Activated naive CD4-positive, alpha-beta T cell treated with Interleukin-2 at 50 U/mL for 16 hours (primary cell): ENCODE measurements around the gene SPTSSB.

ENCODE experiments used
- DNase-seq: peaks from one replicate; pipeline ENCODE4 v3.0.0-alpha.2; 2020

Gene SPTSSB

DNA sequence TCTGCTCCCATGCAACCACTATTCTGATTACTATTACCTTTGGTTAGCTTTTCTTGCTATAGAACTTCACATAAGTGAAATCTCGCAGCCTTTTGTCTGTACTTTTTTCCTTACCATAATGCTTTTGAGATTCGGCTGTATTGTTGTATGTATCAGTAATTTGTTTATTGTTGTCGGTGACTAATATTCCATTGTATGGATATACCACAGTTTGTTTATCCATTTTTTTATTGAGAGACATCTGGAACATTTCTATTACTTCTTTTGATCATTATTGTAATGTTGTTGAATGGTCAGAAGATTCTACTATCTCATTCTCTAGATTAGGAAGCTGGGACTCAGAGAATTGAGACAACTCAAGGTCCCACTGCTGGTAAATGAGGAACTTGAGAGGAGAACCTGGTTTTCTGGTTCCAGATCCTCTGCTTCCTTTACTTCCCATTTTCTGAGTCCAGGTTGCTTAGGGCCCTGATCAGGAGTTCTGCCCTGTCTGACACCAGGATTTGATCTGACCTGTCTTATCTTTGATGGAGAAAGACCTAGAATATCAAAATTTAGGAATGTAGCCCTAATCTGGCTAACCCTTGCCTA, 18.2 kb upstream of the SPTSSB start:
- DNase-seq = no peak

DNA sequence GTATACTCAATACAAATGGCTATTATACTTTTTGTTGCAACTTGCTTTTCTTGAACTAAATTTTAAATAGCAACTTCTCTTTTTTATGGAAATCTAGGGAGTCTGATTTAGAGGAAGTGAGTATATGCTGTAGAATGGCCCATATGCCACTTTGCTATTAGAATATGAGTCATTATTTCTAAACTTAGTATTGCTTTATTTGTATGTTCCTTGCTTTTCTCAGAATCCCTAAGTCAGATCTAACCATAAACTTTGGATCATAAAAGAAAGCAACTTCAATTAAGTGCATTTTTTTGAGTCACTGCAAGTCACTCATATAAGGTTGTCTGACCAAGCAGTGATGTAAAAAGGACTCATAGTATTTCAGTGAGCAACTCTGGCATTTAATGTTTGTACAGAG, 17.5 kb upstream of the SPTSSB start:
- no peak for DNase-seq

DNA sequence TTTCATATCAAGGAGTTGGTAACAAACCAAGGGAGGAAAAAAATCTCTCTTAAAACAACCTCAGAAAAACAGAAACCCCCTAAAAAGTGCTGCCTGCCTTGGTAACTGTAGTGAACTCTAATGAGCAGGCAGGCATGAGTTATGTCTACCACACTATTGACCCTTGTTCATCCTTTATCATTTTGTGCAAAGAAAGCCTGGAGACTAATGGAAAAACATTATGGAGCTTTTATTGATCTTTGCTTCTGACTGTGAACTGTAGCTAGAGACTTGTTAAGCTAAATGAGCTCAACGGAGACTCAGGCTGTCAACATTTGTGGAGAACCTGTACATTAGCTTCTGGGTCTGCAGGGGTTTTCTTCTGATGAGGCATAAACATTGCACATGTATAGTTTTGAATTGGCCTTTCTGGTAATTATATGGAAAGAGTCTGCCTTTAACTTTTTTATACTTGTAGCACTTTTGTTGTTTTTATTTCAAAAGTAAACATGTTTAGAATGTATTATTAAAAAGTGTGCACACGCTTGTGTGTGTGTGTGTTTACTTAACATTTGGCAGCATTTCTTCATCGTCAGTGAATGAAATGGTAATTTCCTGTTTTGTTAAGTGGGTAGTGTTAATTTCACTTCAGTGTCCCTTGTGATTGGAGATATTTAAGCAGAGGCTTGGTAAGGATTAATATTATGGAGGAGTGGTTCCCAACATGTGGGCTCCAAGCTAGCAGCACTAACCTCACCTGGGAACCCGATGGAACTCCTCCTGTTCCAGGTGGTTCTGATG, 15.9 kb upstream of the SPTSSB start:
- no peak for DNase-seq

DNA sequence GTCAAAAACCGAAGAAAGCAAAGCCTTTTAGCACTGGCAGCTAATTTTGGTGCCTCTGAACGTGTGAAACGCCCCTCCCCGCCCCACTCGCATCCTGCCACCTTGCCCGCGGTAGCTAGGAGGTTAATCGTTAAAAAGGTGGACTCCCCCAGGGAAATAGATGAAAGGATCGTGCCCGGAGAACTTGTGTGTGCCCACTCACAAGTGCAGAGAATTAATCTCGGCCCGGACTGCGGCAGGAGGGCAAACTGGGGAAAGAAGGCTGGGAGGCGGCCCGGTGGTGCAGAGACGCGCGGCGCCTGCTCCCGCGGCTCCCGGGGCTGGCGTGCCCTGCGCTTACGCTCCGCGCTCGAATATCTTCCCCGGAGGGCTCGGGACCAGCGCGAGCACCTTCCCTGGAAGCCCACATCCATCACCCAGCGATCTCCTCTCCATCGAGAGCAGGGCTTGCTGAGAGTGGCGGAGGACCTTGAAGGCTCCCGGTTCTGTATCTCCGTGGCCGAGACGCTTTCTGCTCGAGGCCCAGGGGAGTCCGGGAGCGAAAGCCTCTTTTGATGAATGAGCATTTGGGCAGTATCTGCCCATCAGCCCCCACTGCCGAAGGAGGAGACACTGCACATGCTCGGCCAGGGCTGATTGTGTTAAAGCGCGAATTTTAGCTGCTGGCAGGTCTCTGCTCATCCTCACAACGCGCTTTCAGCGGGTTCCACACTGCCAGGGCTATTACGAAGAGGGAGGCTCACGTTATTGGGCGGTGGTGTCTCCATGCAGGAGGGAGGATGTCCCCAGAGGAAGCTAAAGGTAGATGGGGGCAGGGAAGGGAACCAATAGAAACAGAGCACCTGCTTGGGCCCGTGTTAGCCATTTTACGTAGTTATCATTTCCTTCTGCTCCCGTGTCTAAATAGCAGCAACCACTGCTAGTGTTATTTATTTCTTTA, 1.3 kb upstream of the SPTSSB start:
- DNase-seq = peak; percentile 16

DNA sequence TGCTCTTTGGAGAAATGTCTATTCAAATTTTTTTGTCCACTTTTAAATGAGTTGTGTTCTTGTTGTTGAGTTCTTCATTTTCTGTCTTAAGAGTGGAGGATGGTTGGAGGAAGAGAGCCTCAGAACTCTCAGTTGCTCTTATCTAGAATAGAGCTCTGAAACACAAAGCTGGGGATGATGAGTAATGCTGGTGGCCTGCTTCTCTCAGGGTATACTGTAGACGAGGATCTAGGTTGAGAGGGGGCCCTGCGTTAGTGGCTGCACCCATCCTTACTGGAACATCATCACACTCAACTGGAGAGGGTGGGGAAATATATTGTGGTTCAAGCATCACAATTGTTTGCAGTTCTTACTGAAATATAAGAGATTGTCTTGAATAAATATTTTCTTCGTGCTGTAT, 1.8 kb downstream of the SPTSSB start:
- no peak for DNase-seq

DNA sequence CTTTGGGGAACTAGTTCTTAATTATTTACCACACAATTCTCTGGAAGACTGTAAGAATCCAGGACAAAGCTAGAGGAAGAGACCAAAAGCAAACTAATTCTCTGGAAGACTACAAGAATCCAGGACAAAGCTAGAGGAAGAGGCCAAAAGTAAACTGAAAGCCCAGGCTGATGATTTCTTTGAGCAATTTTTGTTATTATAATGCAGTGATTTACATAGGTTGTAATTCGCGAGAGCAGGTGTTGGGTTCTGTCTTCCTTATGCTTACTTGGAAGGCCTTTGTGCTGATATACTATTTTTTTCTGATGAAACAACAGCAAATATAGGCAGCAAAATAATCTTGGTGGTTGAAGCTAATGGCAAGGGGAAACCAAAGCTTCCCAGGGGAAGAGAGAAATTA, 5.2 kb downstream of the SPTSSB start:
- no peak for DNase-seq

DNA sequence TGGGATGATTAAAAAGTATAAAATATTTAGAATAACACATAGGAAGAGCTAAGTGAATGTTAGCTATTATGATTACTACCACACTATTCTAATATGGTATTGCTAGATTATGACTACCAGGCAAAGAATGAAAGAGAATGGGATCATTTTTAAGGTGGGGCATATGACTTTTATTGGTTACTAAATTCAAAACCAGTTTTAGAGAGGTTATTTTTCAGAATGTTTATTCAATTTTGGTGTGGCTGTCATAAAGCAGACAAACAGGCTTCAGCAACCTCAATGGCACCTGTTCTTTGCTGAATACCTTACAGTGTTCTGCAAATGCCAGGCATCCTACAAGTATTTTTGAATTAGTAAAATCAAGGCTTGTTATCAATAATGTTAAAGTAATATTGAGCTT, 12.8 kb downstream of the SPTSSB start:
- DNase-seq = no peak

DNA sequence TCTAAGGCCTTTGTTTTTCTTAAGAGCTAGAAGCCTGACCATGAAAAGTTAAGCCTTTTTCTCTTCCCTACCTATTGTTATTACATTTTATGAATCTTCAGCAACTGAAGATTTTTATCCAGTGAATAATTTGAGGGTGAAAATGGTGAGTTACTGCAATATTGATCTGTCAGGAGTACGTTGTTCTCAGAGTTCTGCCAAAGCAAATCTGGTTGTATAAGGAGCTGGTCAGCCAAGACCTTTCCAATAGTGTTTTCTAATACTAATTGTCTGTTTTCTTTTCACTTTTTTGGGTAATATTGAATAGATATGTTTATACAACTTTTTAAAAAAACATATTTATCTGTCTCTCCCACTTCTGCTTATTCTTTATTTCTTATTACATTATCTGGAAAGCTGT, 15.0 kb downstream of the SPTSSB start:
- DNase-seq = no peak

DNA sequence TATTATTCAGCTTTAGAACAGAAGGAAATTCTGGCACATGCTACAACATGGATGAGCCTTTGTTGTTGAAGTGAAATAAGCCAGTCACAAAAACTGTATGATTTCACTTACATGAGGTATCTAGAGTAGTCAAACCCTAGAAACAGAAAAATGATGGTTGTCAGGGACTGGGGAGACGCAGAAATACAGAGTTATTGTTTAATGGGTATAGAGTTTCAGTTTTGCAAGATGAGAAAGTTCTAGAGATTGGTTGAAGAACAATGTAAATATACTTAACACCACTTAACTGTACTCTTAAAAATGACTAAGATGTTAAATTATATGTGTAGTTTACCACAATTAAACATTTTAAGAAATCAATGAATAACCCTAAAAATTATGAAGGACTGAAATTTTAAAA, 15.8 kb downstream of the SPTSSB start:
- DNase-seq = no peak

DNA sequence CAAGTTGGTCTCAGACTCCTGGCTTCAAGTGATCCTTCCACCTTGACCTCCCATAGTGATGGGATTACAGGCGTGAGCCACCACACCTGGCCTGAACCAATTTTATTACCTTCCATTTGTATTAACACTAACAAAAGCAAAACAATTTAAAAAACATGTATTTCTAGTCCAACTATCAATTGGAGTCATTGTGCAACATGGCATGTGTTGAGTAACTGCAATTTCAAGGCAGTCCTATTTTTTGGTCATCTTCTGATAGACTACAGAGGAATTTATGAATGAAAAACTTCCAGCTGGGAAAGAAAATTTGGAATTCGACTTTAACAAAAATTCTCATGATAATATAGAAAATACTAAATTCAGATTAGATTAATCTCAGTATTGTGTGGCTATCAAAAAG, 16.8 kb downstream of the SPTSSB start:
- DNase-seq = no peak

DNA sequence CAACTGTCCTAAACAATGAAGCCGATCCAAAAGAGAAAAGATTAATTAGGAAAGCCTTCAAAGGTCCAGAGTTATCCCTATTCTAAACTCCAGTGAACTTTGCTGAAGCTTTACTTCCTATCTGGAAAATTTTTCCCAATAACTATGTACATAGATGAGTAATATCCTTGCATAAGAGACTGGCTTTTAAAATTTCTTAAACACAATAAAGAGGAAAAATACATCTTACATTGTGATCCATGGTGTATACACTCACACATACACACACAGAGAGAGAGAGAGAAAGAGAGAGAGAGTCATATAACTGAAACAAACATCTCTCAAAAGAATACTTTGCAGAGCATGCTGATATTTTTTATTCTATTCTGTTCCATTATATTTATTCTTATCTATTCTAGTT, 20.0 kb downstream of the SPTSSB start:
- no peak for DNase-seq

DNA sequence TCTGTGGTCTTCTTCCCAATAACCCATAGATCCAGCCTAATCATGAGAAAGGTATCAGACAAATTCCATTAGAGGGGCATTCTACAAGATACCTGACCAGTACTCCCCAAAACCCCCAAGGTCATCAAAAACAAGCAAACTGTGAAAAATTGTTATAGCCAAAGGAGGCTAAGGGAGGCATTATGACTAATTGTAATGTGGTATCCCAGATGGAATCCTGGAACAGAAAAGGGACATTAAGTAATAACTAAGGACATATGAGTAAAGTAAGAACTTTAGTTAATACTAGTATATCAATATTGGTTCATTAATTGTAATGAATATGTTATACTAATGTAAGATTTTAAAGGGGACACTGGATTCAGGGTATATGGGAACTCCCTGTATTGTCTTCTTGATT, 20.4 kb downstream of the SPTSSB start:
- DNase-seq = no peak

DNA sequence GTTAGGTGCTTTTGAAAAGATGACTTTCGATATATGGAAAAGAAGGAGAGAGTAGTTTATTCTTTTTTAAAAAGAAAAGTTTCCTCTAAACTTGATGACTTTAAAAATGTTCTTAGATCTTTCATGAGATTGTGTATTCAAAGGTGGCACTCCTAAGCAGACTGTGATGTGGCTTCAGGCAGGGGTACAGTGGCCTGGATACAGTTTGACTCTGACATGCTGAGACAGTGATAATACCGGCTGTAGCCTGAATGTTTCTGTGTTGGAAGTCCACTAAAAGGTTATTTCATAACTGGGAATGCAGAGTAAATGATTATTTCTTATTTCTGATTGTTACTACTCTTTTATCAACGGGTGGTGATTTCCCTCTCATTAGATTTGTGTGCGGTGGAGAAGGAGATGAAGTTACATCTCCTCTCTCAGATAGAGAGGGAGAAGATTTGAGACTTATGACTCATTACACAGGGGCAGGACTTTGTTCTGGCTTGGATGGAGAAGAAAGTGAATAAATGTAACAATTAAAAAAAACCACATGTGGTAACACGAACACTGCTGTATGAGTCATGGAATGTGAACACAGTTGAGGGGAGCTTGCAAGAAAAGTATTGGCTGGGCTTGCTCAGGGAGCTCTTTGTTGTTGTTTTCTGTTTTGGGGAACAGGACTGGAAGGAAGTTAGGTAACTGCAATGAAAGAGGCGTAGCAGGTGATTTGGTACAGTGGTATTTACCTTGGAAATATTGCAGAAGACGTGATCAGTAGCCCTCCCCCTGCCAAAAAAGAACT, 21.6 kb downstream of the SPTSSB start:
- DNase-seq = peak; percentile 20

DNA sequence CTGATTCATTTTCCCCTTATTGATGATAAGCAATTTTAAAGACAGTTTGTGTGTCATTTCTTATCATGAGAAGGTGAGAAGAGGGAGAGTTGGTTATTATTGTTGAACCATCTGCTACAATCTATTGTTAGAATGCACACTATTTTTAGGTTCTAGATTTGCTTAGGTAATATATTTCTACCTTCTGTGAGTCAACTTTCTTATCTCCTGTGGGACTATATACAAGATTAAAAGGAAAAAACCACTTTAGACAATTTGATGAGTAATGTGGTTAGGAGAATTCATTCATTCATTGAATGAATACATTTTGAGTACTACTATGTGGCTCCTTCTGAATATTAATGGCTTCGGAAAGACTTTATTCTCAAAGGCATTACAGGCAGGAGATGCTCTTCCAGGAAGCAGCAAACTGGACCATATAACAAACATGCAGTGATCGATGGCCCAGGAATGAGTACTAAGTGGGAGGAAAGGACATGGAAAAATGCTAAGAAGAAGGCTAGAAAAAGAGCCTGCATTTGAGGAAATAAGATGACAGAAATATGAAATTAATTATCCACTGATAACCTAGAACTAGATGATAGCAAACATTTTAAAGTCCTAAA, 22.4 kb downstream of the SPTSSB start:
- no peak for DNase-seq

DNA sequence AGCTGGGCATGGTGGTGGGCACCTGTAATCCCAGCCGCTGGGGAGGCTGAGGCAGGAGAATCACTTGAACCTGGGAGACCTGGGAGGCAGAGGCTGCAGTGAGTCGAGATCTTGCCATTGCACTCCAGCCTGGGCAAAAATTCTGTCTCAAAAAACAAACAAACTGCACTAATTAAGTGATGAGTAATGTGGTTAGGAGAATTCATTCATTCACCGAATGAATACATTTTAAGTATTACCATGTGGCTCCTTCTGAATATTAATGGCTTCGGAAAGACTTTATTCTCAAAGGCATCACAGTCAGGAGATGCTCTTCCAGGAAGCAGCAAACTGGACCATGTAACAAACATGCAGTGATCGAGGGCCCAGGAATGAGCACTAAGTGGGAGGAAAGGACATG, 23.6 kb downstream of the SPTSSB start:
- no peak for DNase-seq

DNA sequence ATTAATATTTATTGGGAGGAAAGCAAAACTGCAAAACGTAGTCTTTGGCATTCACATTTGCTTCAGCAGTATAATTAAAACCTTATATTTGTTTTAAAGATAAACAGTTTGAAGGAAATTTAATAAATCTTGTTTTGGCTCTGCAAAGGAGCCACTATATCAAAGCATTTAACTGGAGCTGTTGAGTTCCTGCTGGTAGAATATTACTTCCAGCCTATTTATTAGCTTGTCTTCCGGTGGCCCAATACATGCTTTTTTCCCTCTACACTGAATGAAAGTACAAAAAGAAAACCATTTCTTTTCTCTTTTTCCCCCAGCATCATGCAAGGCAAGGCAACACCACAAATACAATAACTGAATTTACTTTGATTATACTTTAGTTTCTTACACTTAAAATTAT, 26.3 kb downstream of the SPTSSB start:
- no peak for DNase-seq

DNA sequence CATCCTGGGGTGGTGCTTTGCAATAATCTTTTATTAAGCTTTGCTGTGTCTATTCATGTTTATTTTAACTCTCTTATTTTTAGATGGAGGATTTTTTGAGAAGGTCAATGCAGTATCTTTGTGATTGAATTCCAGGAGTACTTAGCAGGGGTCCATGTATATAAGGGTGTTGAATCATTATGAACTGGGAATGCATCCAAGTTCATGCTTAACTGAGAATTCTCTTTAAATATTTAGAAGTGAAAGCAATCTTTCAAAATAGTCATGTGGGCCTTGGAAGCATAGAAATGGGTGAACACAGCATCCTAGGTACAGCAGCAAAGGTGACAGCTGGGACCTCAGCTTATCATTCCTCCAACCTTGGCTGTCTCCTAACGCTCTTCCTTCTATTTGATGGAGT, 27.3 kb downstream of the SPTSSB start:
- no peak for DNase-seq

DNA sequence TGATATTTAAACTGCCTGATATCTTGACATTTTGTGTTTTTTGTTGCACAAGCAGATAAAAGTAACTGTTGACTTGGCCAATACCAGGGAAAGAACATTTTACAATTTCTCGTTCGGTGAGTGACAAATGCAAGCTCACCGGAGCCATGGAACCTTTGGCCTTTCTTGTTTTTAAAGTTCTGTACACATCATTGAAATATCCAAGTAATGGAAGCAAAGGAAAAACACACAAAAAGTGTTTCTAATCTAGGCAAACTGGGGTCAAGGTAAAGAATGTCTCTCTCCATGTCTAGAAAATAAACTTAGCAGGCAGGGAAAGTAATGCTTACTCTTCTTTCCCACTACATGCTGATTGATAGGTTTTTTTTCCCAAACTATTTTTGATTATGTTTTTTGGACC, 27.8 kb downstream of the SPTSSB start:
- no peak for DNase-seq

DNA sequence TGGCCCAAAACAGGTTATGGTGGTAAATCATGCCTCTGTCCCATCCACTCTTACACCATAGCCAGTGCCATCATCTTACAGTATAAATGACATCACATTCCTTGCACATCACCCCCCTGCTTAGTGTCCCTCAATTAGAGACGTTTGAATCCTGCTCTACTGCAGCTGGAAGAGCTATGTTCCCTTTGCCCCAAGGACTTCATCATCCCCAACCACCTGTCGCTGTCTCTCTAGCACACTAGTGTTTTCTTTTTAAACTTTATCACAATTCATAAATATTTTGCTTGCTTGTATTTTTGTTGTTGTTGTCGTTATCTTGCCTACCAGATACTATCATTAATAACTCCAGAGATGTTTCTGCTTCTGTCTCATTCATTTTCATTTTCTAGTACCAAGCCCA, 28.7 kb downstream of the SPTSSB start:
- no peak for DNase-seq

DNA sequence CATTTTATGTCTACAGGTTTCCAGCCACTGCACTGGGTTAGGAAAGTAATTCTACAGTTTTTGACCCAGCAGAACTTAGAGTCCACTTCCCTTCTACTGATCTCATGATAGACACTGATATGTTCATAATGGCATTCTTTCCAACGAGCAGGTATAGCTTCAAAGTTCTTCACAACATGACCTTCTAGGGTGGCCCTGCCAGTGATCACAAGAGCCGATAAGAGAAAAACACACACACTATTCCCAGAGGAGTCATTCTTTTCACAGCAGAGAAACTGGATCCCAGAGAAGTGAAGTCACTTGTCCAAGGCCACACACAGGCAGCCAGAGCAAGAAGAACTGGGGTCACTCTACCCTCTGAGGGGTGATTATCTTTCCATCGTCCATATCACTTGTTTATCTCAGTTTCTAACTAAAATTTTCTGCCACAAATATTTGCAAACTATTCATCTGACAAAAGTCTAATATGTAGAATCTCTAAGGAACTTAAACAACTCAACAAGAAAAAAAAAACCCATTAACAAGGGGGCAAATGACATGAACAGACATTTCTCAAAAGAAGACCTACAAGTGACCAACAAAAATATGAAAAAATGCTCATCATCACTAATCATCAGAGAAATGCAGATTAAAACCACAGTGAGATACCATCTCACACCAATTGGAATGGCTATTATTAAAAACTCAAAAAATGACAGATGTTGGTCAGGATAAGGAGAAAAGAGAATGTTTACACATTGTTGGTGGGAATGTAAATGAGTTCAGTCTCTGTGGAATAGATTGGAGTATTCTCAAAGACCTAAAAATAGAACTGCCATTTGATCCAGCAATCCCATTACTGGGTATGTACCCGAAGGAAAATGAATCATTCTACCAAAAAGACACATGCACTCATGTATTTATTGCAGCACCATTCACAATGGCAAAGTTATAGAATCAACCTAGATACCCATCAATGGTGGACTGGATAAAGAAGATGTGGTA, 31.5 kb downstream of the SPTSSB start:
- no peak for DNase-seq

DNA sequence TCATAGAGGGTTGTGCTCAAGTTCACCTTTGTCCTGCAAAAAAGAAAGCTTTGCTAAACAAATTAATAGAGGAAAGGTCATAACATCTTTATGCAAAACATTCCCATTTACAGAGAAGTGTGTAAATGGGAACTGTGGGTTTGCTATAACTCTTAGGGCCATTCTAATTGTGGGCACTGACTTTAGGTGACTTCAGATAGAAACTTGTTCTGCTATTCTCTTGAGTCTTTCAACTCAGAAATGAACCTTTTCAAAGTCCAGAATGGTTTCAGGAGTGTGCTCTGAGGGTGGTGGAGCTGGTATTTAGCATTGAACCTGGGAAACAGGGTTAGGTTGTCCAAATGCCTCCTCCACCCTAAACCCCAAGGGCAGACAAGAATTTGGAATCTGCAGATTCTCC, 34.0 kb downstream of the SPTSSB start:
- DNase-seq = no peak
